Stimulated activated CD4-positive, alpha-beta T cell treated with anti-CD3 and anti-CD28 coated beads, Interleukin-15, amount 100 ng/mL, for 48 hours (primary cell): ENCODE data around the gene H2BK1.

Experiments
- DNase-seq, 2 donors: peaks; one replicate each; pipeline ENCODE4 v3.0.0-alpha.2; 2020; ENCODE audit warnings: low read depth in 2 of 2

H2BK1 gene

GRCh38 chr7:151210087-151210854 lies at the start of gene H2BK1:
H2BK1 (minus strand) TSS chr7:151210488; CDS start chr7:151210318, 170 bp downstream.
- DNase-seq = no peak

- DNase-seq = no peak
These were observed 47.7 kb upstream of the H2BK1 start for GRCh38 chr7:151257990-151258389.

- DNase-seq = no peak
These were observed 46.2 kb upstream of the H2BK1 start for GRCh38 chr7:151256410-151257045.

- no peak for DNase-seq
These were observed 45.1 kb upstream of the H2BK1 start for GRCh38 chr7:151255390-151255789.

GRCh38 chr7:151254851-151255250 lies 44.6 kb upstream of the H2BK1 start:
- DNase-seq = no peak

GRCh38 chr7:151254316-151254715 lies 44.0 kb upstream of the H2BK1 start:
- no peak for DNase-seq

GRCh38 chr7:151252961-151253711 lies 42.8 kb upstream of the H2BK1 start:
- no peak for DNase-seq

- no peak for DNase-seq
These were observed 42.2 kb upstream of the H2BK1 start for GRCh38 chr7:151252561-151252835.

GRCh38 chr7:151251689-151252560 lies 41.6 kb upstream of the H2BK1 start:
- DNase-seq = no peak

GRCh38 chr7:151251328-151251688 lies 41.0 kb upstream of the H2BK1 start:
- no peak for DNase-seq

- DNase-seq = no peak
These were observed 40.2 kb upstream of the H2BK1 start for GRCh38 chr7:151250181-151251132.

GRCh38 chr7:151249732-151250072 lies 39.4 kb upstream of the H2BK1 start:
- DNase-seq = no peak

- no peak for DNase-seq
These were observed 38.9 kb upstream of the H2BK1 start for GRCh38 chr7:151249034-151249731.

- DNase-seq = no peak
These were observed 38.2 kb upstream of the H2BK1 start, which contains the start of gene SMARCD3 for GRCh38 chr7:151248346-151249033. SMARCD3 (minus strand) TSS chr7:151248694; CDS start chr7:151248562, 132 bp downstream.

GRCh38 chr7:151247611-151248345 lies 37.5 kb upstream of the H2BK1 start:
- DNase-seq = no peak

GRCh38 chr7:151246851-151247580 lies 36.7 kb upstream of the H2BK1 start:
- no peak for DNase-seq

- no peak for DNase-seq
These were observed 36.0 kb upstream of the H2BK1 start for GRCh38 chr7:151246102-151246850.
